ENCODE measurements around the gene AP4M1.

AP4M1 gene

DNA sequence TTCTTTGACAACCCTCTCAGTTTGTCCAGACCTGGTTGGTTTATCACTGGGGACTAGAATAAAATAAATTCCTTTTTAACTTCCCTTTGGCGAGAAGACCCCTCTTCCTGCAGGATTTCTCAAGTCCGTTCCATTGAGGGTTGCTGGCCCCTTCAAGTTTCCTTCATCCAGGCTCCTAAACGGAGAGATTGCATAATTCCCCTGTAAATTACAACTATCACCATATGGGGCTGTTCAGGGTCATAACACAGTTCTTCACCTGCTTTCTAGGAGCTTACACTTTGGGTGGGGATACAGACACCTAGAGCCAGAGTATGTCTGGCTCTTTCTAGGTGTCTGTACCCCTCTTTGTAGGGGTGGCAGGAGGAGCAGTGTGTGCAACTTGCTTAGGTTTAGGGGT, 15.9 kb upstream of the AP4M1 start:
- FAIRE-seq (no peak), DNase-seq (ENCODE audit: low spot score) (no peak)

- no peak for FAIRE-seq
These were observed 14.2 kb upstream of the AP4M1 start for GRCh38 chr7:100087055-100087750.

DNA sequence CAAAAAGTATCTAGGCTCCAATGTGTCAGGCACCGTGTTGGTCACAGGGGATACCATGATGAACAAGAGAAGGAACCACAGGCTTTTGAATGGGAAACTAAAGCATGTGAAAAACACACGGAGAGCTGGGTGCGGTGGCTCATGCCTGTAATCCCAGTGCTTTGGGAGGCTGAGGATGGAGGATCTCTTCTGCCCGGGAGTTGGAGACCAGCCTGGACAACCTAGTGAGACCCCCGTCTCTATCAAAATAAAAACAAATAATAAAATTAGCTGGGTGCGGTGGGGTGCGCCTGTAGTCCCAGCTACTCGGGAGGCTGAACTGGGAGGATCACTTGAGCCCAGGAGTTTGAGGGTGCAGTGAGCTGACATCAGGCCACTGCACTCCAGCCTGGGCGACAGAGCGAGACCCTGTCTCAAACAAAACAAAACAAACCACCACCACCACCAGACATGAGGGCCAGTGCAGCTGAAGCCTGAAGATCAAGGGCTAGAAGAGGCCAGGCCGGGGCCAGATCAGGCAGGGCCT, 13.3 kb upstream of the AP4M1 start:
- FAIRE-seq (no peak), DNase-seq (ENCODE audit: low spot score) (no peak)

More at GRCh38 chr7:100087055-100087750, 14.2 kb upstream of the AP4M1 start:
- DNase-seq (ENCODE audit: low spot score): peak; percentile 60

DNA sequence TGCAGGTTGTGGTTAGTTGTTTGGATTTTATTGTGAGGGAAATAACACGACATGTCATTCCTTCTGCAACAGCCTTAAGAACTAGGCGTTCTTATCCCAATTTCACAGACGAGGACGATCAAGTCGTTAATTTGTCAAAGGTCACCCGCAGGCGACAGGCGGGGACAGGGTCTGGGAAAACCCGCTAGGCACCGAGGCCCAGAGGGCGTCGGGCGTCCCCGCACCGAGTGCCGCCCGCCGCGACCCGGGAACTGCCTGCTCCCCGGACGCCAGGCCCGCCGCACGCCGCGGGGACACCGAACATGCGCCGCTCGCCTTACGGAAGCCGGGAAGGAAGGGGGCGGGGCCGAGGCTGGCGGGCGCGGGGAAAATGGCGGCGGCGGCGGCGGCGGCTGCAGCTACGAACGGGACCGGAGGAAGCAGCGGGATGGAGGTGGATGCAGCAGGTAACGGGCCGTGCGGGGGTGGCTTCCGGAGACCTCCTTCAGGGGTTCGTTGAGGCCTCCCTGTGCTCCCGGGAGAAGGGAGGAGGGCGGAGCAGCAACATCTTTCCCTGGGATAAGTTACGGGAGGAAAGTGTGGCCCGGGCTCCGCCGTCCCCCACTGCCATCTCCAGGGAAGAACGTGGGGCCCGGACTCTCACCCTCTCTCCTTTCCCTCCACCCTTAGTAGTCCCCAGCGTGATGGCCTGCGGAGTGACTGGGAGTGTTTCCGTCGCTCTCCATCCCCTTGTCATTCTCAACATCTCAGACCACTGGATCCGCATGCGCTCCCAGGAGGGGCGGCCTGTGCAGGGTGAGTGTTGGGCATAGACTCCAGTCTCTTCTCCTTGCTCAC, 12.6 kb upstream of the AP4M1 start, which contains the start of gene COPS6:
Gene COPS6, plus strand, starts transcription at position 349 of the 837 bp plus-strand sequence. Its CDS starts 22 bp downstream, at position 371.
- peak; percentile 95 for FAIRE-seq
- DNase-seq (ENCODE audit: low spot score): peak; percentile 93

DNA sequence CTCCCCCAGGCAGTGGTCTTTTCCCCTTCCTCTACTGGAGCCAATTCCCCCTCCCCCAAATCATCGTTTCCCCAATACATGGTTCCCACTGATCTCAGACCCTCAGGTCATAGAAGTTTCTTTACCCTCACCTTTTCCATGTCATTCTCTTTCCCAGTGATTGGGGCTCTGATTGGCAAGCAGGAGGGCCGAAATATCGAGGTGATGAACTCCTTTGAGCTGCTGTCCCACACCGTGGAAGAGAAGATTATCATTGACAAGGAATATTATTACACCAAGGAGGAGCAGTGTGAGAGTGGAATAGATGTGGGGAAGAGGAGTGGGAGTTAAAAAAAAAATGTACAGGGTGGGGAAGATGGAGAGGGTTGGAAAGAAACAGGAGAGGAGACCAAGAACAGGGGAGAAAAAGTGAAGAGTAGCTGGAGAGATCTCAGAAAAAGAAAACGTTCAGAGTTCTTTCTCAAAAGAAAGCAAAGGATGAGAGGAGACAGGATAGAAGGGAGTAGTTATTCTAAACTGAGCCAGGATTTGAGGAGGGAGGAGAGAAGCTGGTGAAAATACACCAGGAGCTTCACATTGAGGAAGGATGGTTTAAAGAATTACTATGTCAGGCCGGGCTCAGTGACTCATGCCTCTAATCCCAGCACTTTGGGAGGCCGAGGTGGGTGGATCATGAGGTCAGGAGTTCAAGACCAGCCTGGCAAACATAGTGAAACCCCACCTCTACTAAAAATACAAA, 11.8 kb upstream of the AP4M1 start:
- no peak for FAIRE-seq
- DNase-seq (ENCODE audit: low spot score): no peak

- FAIRE-seq (no peak), DNase-seq (ENCODE audit: low spot score) (no peak)
These were observed 10.7 kb upstream of the AP4M1 start for GRCh38 chr7:100090527-100091410.

GRCh38 chr7:100091411-100092181, 9.8 kb upstream of the AP4M1 start:
- DNase-seq (ENCODE audit: low spot score) (no peak), FAIRE-seq (no peak)

DNA sequence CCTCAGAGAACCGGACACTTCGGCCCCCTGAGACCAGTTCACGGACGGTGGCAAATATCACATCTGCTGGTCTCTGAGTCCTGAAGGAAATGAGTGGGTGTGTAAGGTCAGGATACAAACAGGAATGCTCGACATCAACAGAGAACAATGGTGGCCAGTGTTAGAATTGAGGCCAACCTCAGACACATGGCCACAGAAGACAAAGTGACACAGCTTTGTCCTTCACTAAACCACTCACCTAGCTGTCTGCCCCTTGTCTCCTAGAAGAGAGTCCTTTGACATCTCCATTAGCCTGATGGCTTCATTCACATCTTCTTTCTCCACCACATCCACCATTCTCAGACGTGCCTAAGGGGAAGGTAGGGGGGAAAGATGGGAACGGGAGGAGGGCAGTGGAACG, 8.4 kb upstream of the AP4M1 start:
- DNase-seq (ENCODE audit: low spot score) (no peak), FAIRE-seq (peak; percentile 23)

DNA sequence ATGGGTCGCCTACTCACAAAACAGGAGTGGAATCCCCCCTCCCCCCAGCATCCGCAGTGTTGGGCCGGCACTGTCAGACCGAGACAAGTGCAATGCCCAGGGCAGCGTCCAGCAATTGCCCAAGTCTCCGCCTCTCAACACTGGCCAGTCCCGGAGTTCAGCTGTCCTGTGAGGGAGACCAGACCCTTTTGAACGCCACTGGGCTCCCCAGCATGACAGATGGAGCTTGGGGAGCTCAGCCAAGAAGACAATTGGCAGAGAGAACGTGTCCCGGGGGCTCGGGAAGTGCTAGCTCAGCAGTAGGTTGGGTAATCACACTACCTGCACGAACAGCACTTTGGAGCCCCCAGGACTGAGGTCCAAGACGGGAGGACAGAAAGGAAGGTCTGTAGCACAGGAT, 7.9 kb upstream of the AP4M1 start:
- FAIRE-seq (no peak), DNase-seq (ENCODE audit: low spot score) (no peak)

DNA sequence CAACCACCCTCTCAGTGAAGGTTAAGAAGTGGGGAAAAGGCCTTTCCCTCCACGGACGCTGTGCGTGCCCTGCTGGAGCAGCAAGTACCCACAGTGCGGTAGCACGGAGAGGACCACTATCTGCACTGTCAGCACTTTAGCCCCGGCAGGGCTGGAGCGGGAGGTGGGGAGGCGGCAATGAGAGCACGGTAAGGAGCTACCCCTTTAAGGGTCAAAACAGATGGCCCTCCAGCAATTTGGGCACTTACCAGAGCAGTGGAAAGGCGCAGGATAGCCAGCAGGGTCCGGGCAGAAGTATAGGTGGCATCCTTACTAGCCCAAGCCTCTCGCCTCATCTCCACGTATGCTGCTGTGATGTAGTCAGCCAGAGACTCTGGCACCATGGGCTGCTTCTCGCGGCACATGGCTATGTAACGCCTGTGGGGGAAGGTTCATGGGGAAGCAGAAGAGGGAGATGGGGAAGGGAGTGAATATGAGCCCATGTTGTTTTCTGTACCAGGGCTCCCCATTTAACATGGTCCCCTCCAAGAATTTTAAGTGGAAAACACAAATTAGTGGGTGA, 7.4 kb upstream of the AP4M1 start:
- FAIRE-seq: no peak

GRCh38 chr7:100095289-100095688, 6.2 kb upstream of the AP4M1 start:
- DNase-seq (ENCODE audit: low spot score) (no peak), FAIRE-seq (no peak)

More for the DNA sequence above, 7.4 kb upstream of the AP4M1 start:
- no peak for DNase-seq (ENCODE audit: low spot score)

DNA sequence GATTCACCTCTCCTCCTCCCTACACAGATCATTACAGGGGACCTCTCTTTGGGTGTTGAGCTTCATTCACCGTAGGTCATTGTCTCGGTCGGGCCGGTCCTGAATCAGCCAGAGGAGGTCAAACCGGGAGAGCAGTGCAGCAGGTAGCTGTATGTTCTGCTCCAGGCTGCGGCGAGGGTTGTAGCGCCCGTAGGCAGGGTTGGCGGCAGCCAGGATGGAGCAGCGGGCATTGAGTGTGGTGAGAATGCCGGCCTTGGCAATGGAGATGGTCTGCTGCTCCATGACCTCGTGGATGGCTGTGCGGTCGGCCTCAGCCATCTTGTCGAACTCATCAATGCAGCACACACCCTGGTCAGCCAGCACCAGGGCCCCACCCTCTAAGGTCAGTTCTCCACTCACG, 5.7 kb upstream of the AP4M1 start:
- no peak for FAIRE-seq

DNA sequence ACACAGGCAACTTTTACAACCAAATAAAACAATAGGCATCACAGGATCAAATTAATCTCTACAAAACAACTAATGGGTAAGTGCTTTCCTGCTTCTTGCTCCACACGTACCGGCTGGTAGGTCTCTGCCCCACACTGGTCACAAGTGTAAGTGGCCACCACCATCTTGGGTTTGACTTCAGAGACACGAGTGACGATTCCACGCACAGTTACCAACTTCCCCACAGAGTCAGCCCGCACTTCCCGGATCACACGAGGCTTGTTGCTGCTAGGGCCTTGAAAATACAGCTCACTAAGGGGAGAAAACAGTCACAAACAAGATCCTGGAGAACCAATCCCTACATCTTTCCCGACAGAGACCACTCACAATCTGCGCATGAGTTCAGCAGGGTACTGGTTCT, 2.5 kb upstream of the AP4M1 start:
- FAIRE-seq (no peak), DNase-seq (ENCODE audit: low spot score) (no peak)

More for the DNA sequence above, 5.7 kb upstream of the AP4M1 start:
- no peak for DNase-seq (ENCODE audit: low spot score)

DNA sequence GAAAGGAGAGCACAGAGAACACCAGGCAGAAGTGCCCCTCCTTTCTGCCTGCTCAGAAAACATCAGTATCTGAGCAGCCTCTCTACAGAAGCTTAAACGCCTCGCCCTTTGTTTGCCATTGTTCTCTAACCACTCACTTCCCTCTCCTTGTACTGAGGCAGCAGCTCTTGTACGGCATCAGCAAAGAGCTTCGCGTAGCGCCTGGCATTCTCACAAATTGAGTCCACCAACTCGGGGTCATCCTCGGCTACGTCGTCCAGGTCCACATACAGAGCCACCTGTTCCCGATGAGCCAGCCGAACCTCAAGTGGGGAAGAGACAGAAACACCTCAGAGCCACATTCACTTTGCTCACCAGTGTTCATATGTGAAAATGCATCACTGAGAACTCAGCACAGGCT, 2.0 kb upstream of the AP4M1 start:
- DNase-seq (ENCODE audit: low spot score): no peak
- no peak for FAIRE-seq

- peak; percentile 92 for FAIRE-seq
- DNase-seq (ENCODE audit: low spot score): peak; percentile 98
These were observed 925 bp upstream of the AP4M1 start for GRCh38 chr7:100100420-100101015.

DNA sequence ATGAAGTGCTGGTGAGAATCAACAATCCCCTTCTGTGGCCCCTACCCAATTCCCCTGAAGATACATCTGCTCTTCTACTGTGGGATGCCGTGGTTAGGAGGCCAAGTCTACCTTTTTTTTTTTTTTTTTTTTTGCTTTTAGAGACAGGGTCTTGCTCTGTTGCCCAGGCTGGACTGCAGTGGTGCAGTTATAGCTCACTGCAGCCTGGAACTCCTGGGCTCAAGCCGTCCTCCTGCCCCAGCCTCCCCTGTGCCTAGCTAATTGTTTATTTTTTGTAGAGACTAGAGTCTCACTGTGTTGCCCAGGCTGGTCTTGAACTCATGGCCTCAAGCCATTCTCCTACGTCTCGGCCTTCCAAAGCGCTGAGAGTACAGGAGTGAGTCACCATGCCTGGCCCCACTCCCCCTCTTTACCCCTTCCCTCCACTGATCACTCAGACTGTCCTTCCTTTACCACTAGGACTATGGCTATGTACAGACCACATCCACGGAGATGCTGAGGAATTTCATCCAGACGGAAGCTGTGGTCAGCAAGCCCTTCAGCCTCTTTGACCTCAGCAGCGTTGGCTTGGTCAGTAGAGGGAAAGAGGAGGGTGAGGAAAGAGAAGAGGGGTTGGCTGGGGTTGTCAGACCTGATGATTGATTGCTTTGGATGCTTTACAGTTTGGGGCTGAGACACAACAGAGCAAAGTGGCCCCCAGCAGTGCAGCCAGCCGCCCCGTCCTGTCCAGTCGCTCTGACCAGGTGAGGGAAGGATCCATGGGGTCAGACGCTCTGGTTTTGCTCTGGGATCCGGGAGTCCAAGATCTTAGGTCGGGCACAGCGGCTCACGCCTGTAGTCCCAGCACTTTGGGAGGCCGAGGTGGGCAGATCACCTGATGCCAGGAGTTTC, 1.8 kb downstream of the AP4M1 start:
- FAIRE-seq: no peak
- DNase-seq (ENCODE audit: low spot score): no peak

DNA sequence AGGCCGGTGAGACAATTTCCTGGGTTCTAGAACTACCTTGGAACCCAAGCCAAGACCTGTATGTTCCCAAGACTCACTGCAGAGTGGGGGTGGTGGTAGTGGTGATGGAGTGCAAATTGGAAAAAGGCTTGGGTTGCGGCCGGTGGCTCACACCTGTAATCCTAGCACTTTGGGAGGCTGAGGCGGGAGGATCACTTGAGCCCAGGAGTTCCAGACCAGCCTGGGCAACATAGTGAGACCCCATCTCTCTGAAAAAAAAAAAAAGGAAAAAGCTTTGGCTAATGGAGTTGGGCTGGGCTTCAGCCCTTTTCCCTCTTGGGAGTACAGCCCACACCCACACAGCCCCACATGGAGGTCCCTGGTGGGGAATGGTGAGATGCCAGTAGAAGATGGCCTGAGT, 4.1 kb downstream of the AP4M1 start:
- no peak for FAIRE-seq

DNA sequence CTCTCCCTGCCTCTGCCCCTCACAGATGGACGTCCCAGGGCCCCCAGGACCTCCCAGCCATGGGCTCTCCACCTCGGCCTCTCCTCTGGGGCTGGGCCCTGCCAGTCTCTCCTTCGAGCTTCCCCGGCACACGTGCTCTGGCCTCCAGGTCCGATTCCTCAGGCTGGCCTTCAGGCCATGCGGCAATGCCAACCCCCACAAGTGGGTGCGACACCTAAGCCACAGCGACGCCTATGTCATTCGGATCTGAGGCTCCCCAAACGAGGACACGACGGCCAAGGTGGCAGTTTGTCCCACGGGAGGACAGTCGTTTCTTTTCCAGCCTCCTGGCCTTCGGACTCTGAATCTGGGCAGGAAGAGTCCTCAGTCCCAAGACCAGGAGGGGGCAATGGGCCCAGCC, 5.2 kb downstream of the AP4M1 start:
- FAIRE-seq (no peak), DNase-seq (ENCODE audit: low spot score) (no peak)

More for the DNA sequence above, 4.1 kb downstream of the AP4M1 start:
- no peak for DNase-seq (ENCODE audit: low spot score)
